GM19372 (cell line): ENCODE measurements around the gene SNRPD2.
"Not testable (repeated sequence)": the region's sequence is repeated elsewhere in the genome, so short reads cannot be mapped to it uniquely, and the experiment has no call there.

ENCODE experiments used
- ATAC-seq: cut with Tn5 transposase; IDR thresholded peaks from one replicate; pipeline ENCODE4 v1.9.1; 2021; ENCODE audit warnings: mild to moderate bottlenecking, low read depth, moderate library complexity; ENCODE audit not compliant: unreplicated experiment

SNRPD2 gene

GRCh38 chr19:45705710-45706415 lies 14.1 kb upstream of the SNRPD2 start:
- ATAC-seq = no peak

- ATAC-seq = no peak
Measured at GRCh38 chr19:45705115-45705514, 13.4 kb upstream of the SNRPD2 start.

- ATAC-seq = no peak
Measured at GRCh38 chr19:45701676-45702075, 9.9 kb upstream of the SNRPD2 start.

- ATAC-seq = no peak
Measured at GRCh38 chr19:45693106-45693788, 1.5 kb upstream of the SNRPD2 start.

GRCh38 chr19:45692187-45693105 lies 693 bp upstream of the SNRPD2 start, which contains the start of gene QPCTL:
QPCTL (plus strand) TSS chr19:45692666; CDS start chr19:45692704, 38 bp downstream.
- ATAC-seq = peak; percentile 85

- ATAC-seq = no peak
Measured at GRCh38 chr19:45687599-45687998, 4.2 kb downstream of the SNRPD2 start.

- ATAC-seq = not testable (repeated sequence)
Measured at GRCh38 chr19:45685045-45685444, 6.7 kb downstream of the SNRPD2 start.

- no peak for ATAC-seq
Measured at GRCh38 chr19:45682908-45683307, 8.8 kb downstream of the SNRPD2 start.

GRCh38 chr19:45682117-45682516 lies 9.6 kb downstream of the SNRPD2 start:
- no peak for ATAC-seq

- peak; percentile 70 for ATAC-seq
Measured at GRCh38 chr19:45681391-45682015, 10.2 kb downstream of the SNRPD2 start.

- ATAC-seq = no peak
Measured at GRCh38 chr19:45677351-45678230, 14.2 kb downstream of the SNRPD2 start.

- ATAC-seq = no peak
Measured at GRCh38 chr19:45676851-45677263, 14.9 kb downstream of the SNRPD2 start.

GRCh38 chr19:45674946-45675345 lies 16.8 kb downstream of the SNRPD2 start:
- ATAC-seq = no peak

GRCh38 chr19:45670670-45671453 lies 20.9 kb downstream of the SNRPD2 start:
- ATAC-seq = peak; percentile 48

GRCh38 chr19:45668342-45668871 lies 23.3 kb downstream of the SNRPD2 start:
- ATAC-seq = no peak

- no peak for ATAC-seq
Measured at GRCh38 chr19:45667620-45668341, 24.0 kb downstream of the SNRPD2 start, which contains the start of gene GIPR. GIPR (plus strand) TSS chr19:45668221; CDS start chr19:45669521, 1,300 bp downstream.

GRCh38 chr19:45664575-45664974 lies 27.2 kb downstream of the SNRPD2 start:
- no peak for ATAC-seq

GRCh38 chr19:45663800-45664199 lies 28.0 kb downstream of the SNRPD2 start:
- ATAC-seq = no peak
